ENCODE results near the gene CIC.

GRCh38 chr19:42228641-42229040 lies 40.4 kb upstream of the CIC start:
- TF ChIP-seq CTCF (IDR thresholded peaks at IDR 0.05): no peak
- no peak for TF ChIP-seq POLR2A (IDR thresholded peaks at IDR 0.05)

Measured in lower leg skin (tissue), 3 donors.